B cell (primary cell): ENCODE data around the gene TNRC6B.
"Not testable (repeated sequence)": the region's sequence is repeated elsewhere in the genome, so short reads cannot be mapped to it uniquely, and the experiment has no call there.

Source experiments
- CTCF ChIP-seq: fragments of 200-600 bp; IDR thresholded peaks from one replicate; pipeline ENCODE4 v1.8.0; 2022; ENCODE audit warnings: antibody characterized with exemption, mild to moderate bottlenecking
- EZH2 ChIP-seq: IDR thresholded peaks from 2 replicates; pipeline ENCODE4 v1.6.1; 2012; ENCODE audit warnings: borderline replicate concordance, low read depth, mild to moderate bottlenecking, moderate library complexity, low read length; ENCODE audit not compliant: insufficient read depth, poor library complexity, severe bottlenecking

- TF ChIP-seq CTCF, EZH2: not testable (repeated sequence)
Observed at GRCh38 chr22:40165537-40165936, 12.2 kb upstream of the TNRC6B start.
